Activated CD4-positive, alpha-beta T cell treated with anti-CD3 and anti-CD28 coated beads for 1 hour (primary cell): ENCODE data around the gene NT5M.

ENCODE experiments used
- DNase-seq: peaks from one replicate; pipeline ENCODE4 v3.0.0-alpha.2; 2020

NT5M gene

GRCh38 chr17:17343896-17344506 lies 40.8 kb downstream of the NT5M start:
- no peak for DNase-seq

DNA sequence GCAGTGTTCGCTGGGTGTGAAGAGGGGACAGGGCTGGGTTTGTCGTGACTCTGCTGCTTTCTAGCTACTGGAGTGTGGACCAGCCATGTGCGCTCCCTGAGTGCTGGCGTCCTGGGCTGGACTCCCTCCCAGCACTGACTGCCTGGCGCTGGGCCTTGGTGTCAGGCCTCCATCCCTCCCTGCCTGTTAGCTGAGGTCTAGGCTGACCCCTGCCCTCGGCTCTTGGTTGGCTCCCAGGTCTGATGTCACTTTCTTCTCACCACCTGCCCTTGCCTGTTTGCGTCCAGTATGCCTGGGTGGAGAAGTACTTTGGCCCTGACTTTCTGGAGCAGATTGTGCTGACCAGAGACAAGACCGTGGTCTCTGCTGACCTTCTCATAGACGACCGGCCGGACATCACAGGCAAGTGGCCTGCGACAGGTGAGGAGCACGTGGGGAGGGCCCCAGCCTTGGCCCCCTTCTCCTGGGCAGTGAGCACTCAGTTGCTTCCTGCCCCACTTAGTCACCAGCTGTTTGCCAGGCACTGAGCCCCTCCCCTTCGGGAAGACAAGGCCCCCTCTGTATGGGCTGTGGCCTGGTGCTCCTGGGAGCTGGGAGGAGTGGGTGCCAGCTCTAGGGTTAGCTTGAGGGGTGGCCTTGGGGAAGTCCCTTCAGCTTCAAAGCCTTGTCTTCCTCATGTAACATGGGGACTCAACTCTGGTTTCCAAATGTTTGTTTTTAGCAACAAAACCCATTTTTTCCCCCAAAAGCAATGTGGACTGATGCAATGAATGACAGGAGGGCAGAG lies 41.5 kb downstream of the NT5M start:
- DNase-seq = no peak

GRCh38 chr17:17345294-17345597 lies 42.1 kb downstream of the NT5M start:
- no peak for DNase-seq

DNA sequence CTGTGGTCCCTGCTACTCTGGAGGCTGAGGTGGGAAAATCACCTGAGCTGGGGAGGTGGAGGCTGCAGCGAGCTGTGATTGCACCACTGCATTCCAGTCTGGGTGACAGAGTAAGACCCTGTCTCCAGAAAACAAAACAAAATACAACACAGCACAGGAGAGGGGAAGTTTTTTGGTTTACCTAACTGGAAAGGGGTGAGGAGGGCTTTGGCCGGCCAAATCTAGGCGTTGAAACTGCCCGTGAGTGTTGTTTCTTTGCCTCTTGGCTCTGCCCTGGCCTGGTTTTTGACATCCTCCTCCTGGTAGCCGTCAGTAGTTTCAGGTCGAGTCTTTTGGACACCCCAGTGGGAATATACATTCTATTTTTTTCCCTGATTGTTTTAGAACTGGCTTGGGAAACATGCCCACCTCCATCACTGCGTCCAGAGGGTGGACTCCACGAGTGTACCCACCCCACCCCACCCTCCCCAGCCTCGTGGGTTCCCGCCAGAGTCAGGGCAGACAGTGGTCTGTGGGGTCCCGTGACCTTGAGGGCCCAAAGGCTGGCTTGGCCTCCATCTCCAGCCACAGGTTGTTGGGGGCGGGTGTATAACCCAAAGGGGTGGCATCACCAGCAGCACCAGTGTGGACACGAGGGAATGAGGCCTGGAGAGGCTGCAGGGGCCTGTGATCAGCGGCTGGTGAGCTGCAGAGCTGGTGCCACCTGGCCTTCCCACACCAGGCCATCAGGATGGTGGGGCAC lies 42.7 kb downstream of the NT5M start:
- DNase-seq = no peak

GRCh38 chr17:17346428-17347233 lies 43.5 kb downstream of the NT5M start:
- no peak for DNase-seq

- no peak for DNase-seq
Measured at GRCh38 chr17:17347234-17347955, 44.2 kb downstream of the NT5M start.

DNA sequence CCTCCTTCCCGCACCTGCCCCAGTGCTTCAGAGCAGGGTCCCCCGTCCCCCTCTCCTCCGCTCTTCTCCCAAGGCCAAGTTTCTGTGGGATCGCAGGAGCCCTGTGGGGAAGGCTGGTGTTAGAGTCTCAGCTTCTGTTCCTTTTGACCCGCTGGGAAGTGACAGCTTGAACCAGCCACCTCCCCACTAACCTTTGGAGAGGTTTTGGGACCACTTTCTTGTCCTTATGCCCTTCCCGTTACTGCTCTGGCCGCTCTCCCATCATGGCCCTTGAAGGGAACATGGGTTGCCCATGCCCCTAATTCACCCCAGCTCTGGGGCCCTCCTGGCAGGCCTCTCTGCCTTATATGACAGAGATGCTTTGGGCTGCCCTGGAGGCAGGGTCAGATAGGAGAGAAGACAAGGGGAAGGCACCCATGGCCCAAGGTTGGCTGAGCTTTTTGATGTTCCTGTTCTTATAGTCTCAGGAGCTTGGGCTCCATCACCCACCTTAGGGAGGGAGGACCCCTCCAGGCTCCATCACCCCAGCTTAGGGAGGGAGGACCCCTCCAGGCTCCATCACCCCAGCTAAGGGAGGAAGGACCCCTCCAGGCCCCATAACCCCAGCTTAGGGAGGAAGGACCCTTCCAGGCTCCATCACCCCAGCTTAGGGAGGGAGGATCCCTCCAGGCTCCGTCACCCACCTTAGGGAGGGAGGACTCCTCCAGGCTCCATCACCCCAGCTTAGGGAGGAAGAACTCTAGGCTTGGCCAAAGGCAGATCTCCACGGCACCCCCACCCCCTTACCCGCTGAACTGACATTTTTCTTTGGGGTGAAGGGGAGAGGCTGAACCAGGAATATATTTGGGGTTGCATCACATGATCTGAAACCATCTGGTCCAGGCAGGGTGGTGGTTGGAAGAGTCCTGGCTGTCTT lies 45.0 kb downstream of the NT5M start:
- DNase-seq = no peak

DNA sequence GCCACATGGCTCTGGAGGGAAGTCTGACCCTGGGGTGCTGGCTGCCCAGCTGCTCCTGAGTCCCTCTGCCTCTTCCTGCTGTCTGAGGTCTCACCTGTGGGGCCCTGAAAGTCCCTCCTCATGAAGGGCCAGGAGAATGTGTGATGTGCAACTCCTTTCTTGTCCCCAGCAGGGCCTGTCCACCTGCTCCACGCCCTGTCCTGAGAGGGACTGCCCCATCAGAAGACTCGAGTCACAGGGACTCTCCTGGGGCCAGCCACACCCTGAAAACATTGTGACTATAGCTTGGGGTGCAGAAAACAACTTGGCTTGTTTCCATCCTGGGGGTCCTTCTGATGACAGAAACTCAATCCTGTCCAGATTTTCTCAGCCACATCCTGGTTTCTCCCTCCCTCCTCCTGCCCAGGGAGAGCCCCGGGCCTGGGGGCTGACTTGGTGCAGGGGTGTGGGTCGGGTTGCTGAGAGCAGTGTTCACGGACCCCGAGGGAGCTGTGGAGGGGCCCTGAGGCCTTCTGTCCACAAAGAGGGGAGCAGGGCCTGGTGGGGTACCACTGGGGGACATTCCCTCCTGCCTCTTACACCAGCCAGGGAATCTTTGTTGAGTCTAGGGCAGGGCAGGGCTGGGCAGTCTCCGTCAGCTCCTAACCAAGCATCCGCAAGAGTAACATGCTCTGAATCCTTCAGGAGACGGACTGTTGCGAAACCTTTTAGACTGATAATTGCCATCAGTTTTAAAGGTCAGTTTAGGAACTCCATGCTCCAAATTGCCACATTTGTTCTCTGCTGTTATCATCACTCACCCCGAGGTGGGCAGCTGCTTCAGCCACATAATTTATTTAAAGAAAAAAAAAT lies 45.9 kb downstream of the NT5M start:
- DNase-seq = no peak

DNA sequence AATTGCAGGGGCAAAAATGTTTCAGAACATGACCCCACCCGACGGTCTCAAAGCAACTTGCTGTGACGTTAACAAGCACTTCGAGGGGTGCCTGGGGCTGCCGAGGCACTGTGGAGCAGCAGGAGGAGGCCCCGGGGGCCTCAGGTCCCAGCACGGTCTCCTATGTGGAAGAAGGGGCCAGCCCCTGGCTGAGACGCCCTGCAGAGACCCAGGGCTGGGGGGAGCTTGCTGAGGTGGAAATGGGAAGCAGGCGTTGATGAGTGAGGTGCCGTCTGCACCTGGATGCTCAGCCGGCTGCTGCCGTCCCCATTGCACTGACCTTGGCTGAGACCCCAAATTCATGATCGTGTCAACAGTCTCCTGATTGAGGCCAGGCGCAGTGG lies 46.5 kb downstream of the NT5M start:
- DNase-seq = no peak

- DNase-seq = no peak
Measured at GRCh38 chr17:17350491-17351355, 47.5 kb downstream of the NT5M start.

GRCh38 chr17:17351356-17351891 lies 48.3 kb downstream of the NT5M start:
- DNase-seq = no peak

- no peak for DNase-seq
Measured at GRCh38 chr17:17351901-17352781, 49.0 kb downstream of the NT5M start.

GRCh38 chr17:17352836-17353624 lies 49.9 kb downstream of the NT5M start:
- no peak for DNase-seq

GRCh38 chr17:17353625-17354484 lies 50.7 kb downstream of the NT5M start:
- DNase-seq = no peak

- peak; percentile 67 for DNase-seq
Measured at GRCh38 chr17:17354560-17355349, 51.6 kb downstream of the NT5M start.
